NCI-H1436 treated with DMSO at 0.1 percent for 48 hours (cell line): ENCODE data around the gene PLCH1.

ENCODE experiments used
- DNase-seq: peaks from one replicate; lab custom pipeline; 2025; lab: John Stamatoyannopoulos, UW

PLCH1 gene, protein sequence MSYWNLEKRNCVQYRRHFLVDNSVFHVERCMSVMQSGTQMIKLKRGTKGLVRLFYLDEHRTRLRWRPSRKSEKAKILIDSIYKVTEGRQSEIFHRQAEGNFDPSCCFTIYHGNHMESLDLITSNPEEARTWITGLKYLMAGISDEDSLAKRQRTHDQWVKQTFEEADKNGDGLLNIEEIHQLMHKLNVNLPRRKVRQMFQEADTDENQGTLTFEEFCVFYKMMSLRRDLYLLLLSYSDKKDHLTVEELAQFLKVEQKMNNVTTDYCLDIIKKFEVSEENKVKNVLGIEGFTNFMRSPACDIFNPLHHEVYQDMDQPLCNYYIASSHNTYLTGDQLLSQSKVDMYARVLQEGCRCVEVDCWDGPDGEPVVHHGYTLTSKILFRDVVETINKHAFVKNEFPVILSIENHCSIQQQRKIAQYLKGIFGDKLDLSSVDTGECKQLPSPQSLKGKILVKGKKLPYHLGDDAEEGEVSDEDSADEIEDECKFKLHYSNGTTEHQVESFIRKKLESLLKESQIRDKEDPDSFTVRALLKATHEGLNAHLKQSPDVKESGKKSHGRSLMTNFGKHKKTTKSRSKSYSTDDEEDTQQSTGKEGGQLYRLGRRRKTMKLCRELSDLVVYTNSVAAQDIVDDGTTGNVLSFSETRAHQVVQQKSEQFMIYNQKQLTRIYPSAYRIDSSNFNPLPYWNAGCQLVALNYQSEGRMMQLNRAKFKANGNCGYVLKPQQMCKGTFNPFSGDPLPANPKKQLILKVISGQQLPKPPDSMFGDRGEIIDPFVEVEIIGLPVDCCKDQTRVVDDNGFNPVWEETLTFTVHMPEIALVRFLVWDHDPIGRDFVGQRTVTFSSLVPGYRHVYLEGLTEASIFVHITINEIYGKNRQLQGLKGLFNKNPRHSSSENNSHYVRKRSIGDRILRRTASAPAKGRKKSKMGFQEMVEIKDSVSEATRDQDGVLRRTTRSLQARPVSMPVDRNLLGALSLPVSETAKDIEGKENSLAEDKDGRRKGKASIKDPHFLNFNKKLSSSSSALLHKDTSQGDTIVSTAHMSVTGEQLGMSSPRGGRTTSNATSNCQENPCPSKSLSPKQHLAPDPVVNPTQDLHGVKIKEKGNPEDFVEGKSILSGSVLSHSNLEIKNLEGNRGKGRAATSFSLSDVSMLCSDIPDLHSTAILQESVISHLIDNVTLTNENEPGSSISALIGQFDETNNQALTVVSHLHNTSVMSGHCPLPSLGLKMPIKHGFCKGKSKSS (N-terminal part only)

DNA sequence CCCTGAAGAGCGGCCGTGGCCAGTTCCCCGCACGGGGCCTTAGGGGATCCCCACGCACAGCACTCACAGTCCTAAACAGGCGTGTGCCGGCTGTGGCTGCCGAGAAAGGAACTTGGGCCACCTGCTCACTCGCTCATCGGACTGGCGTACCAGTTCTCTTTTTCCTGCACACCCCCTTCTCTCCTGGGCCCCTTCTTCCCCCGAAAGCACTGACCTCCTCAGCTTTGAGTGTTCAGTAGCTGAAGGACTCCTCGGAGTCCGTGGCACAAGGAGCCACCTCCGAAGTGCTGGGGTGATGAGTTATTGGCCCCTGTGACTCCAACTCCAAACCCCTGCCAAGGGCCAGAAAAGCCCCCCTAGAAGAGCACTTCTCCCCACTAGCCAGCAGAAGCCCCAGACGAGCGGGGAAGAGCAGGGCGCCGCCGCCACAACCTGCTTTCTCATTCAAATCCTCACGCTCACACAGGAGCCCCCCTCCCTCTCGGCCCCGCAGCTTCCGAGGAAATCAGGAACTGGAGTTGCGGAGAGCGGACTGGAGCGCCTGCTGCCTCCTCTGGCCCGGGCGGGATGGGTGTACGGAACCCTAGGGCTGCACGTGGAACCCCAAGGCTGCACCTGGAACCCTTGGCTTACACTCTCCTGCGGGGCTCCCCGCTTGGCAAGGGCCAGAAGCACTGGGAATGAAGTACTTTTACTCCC lies at the start of gene PLCH1:
PLCH1 (minus strand) TSS at position 446 of the 699 bp plus-strand sequence. CDS start 40,847 bp downstream, outside the sequence.
- no peak for DNase-seq

GRCh38 chr3:155792532-155792931 lies 47.7 kb upstream of the PLCH1 start:
- no peak for DNase-seq

DNA sequence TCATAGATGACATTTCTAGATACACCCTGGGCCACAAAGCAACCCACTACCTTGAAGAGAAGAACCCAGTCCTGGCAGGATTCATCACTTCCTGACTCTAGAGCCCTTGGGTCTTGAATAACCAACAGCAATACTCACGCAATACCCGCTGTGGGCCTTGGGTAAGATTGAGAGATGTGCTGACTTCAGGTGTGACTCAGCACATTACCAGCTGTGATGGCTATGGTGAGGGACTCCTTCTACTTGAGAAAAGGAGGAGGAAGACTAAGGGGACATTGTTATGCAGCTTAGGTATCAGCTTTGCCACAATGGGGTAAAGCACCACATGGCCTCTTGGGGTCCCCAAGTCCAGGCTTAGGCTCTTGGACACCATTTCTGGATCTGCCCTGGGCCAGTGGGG lies 46.3 kb upstream of the PLCH1 start:
- no peak for DNase-seq

DNA sequence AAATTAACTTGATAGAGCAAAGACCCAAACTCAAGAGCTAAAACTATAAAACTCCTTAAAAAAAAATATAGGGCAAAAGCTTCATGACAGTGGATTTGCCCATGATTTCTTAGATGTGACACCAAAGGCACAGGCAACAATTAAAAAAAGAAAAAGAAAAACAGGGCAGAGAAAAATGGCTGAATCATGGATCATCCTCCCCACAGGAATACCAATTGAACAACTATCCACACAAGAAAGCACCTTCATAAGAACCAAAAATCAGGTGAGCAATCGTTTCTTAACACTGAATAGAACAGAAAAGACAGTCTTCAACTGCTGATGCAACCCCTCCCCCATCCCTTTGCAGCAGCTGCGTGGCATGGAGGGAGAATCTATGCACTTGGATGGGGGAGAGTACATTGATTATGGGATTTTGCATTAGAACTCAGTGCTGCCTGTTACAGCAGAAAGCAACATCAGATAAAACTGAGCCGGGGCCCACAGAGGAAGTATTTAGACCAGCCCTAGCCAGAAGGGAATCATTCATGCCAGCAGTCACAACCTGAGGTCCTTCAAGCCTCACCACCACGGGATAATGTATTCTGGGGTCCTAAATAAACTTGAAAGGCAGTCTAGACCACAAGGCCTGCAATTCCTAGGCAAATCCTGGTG lies 45.5 kb upstream of the PLCH1 start:
- no peak for DNase-seq

DNA sequence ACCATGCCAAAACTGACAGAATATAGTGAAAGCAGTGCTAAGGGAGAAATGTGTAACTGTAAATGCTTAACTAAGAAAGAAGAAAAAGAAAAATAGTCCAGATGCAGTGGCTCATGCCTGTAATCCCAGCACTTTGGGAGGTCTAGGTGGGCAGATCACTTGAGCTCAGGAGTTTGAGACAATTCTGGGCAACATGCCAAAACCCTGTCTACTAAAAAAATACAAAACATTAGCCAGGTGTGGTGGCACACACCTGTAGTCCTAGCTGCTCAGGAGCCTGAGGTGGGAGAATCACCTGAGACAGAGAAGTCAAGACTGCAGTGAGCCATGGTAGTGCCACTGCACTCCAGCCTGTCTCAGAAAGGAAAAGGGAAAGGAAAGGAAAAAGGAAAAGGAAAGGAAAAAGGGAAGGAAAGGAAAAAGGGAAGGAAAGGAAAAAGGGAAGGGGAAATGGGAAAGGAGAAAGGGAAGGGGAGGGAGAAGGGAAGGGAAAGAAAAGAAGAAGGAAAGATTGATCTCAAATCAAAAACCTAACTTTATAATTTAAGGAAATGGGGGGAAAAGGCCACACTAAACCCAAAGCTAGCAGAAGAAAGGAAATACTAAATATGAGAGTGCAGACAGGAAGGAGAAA lies 40.9 kb upstream of the PLCH1 start:
- no peak for DNase-seq

GRCh38 chr3:155782390-155782953 lies 37.6 kb upstream of the PLCH1 start:
- DNase-seq: no peak

DNA sequence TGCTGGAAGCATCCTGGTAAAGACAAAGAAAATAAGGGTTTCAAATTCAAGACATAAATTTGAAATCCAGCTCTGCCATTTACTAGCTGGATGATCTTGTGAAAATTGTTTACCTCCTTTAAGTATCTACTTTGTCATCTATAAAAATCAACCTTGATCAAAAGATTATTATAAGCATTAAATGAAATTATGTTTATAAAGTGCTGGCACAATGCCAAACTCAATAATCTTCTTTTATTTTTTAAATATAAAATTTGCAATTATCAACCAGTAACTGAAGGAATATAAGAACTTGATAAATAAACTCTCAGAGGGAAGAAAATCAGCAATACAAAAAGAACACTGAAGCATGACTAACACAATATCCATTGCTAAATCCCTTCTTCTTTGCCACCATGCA lies 35.4 kb upstream of the PLCH1 start:
- DNase-seq: no peak

DNA sequence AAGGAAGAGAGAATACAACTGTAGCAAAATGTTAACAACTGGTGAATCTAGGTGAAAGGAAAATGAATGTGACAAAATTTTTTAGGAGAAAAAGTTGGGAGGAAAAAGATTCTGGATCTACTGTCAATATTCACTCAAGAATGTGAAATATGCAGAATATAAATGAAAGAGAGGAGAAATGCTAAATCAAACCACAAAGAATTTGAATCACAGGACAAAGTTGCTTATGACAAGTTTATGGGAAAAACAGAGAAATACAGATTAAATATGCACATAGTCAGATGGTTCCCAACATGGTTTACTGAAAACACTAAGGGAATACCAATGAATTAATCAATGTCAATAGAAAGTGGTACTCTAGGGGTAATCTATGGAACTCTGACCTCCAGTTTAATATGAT lies 33.6 kb upstream of the PLCH1 start:
- no peak for DNase-seq

- no peak for DNase-seq
These were observed 27.9 kb upstream of the PLCH1 start for GRCh38 chr3:155772801-155773200.

GRCh38 chr3:155771126-155771525 lies 26.3 kb upstream of the PLCH1 start:
- no peak for DNase-seq

DNA sequence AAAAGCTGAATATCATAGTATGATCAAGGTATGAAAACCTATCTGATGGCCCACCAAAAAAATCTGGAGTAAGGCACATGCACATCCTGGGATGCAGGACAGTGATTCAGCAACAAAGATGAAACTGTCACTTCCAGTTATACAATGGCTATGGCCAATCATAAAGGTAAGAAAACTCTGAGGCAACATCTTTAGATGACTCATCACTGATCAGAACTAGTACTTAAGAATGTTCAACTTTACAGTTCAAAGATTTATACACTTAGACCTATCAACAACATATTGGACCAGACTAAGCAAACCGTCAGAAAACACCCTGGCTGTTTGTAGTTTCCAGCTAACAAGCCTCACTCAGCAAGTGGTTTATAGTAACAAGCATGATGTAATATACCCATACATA lies 21.3 kb upstream of the PLCH1 start:
- no peak for DNase-seq

DNA sequence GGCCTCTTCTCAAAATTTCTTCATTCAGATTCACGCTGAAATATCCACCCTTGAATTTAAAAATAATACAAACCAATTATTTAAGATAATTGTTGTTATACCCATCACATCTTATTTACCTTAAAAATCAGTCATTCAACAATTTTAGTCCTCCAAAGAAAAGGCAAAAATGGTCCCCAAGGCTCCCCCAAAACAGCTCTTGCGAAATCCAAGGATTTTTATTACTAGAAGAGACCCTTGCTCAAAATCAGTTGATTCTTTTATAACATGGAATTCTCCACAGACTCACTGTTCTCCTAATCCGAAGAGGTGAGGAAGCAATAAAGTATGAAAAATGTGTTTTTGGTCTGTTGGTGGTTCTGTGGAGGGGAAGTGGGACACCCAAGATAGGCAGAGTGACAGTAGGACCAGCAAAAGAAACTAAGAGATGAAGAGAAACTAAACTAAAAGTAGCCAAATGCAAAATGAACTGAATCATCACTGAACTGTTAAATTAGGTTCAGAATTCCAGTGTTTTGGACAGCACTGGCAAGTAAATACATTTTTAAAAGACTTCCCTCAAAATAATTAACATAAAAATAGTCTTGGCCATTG lies 19.1 kb upstream of the PLCH1 start:
- DNase-seq: no peak

- DNase-seq: no peak
These were observed 15.8 kb upstream of the PLCH1 start for GRCh38 chr3:155760653-155761052.

GRCh38 chr3:155757577-155757976 lies 12.7 kb upstream of the PLCH1 start:
- no peak for DNase-seq

- no peak for DNase-seq
These were observed 8.3 kb upstream of the PLCH1 start for GRCh38 chr3:155753038-155753639.

DNA sequence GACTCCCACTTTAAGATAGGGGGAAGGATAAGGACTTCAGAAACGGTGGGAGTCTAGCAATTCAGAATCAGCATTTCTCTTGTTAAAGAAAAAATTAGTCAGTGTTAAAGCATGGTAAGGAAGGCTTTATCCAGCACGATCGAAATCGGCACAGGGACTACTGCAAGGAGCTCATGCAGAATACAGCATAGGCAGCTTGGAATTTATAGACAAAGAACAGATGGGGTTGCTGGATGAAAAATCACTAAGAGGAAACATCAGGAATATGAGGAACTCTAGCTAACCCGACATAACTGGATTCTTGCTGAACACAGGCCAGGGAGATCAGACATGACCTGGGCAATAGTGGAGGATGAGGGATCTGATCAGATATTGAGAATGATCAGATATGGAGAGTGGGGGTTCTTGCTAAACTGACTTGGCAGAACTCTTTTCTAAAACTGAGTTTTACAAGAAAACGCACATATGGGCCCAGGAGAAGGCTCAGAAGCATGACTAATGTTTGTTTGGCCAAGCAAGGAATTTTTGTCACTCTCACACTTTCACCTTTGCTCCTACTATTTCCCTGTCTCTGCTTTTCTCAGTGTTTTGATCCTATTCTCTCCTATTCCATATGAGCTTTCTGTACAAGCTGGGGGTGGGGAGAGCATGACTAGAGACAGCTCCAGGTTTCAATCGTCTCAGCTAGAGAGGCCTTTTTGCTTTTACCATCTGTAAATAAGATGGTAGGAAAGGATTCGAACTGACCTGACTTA lies 3.9 kb upstream of the PLCH1 start:
- no peak for DNase-seq

DNA sequence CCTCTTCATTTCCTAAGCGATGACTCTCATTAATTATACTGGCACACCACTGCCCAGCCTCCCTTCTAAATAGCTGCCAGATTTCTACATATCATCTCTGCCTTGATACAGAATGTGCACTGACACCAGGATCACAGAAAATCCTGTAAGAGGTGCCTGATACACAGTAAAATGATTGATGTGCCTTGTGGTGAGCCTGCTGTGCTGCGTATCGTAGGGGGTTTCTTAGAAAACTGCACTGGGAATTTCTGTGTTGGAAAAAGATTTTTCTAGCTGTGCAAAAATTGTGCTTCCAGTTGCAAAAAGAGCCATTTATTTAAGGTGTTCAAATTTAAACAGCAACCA lies 3.0 kb upstream of the PLCH1 start:
- DNase-seq: no peak

DNA sequence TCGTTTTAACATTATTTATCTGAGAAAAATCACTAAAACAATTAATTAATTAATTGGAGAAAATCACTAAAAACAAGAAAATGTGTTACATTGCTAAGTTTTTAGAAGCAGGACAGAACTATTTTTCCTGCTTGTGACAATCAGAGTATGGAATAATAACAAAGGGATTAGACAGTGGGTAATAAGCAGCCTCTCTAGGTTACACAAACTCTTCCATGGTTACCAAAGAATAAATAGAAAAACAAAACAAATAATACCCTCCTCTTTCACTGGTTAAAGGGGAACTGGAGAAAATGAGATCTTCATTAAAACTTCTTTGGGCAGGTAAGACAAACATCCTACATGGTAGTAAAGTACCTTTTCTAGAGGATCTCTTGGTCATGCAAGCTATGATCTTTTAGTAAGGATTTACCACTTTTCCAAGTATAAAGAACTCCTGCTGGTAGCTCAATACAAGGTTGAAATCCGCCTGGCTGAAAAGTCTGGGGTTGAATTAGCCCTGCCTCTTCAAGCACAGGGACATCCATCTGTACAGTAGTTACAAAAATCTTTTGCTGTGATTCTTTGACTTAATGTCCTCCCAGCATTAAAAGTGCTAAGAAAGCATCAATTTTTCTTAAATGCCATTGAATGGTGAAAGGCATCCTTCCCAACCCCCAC lies 2.5 kb upstream of the PLCH1 start:
- DNase-seq: no peak
